ENCODE data around the gene MYBPH.

MYBPH gene

GRCh38 chr1:203151362-203152157 is 24.1 kb downstream of the MYBPH start:
- H3K4me3 ChIP-seq (ENCODE audit: low read depth, low read length): no peak overlapping the region
- TF ChIP-seq MAX (IDR thresholded peaks at IDR 0.05; ENCODE audit: low read depth, low read length) (no peak), POLR2A (IDR thresholded peaks at IDR 0.05; ENCODE audit: extremely low read depth, insufficient read length) (no peak), MYC (IDR thresholded peaks at IDR 0.05; ENCODE audit: low read depth, low read length) (no peak), CTCF (IDR thresholded peaks at IDR 0.05; ENCODE audit: low read depth, low read length) (no peak)
- no peak for DNase-seq (ENCODE audit: low read depth)

DNA sequence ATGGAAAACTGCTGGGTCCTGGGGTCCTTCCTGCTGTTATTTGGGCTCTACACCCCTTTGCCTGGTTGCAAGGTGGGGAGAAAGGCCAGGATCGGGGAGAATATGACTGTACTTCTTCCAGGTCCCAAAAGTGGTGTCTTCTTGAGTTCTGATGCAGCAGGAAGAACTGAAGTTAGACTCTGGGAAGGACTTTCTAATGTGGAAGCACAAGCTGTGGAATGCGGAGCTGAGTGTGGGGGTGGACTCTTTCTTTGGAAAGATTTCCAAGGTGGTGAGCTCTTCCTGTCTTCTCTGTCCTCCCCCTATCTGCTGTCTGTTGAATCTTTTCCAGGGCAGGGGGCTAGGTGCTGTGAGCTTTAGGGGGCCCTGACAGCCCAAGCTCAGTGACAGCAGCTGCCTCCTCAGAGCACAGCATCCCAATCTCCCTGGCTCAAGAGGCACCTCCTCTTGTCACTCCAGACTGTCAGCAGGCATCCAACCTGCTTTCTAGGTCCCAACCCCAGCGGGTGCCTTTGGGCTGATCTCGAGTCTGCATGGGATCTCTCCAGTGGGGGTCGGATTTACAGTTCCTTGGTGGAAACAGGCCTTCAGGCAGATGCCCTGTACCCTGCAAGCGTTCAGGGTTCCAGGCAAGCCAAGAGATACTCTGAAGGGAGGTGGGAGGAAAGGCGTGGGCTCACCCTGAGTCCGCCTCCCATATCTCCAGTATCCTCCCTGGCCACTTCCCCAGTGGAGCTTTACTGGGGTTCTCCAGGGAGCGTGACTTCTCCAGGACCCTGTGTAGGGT is 24.9 kb downstream of the MYBPH start:
- TF ChIP-seq MAX (IDR thresholded peaks at IDR 0.05; ENCODE audit: low read depth, low read length) (no peak), POLR2A (IDR thresholded peaks at IDR 0.05; ENCODE audit: extremely low read depth, insufficient read length) (no peak), CTCF (IDR thresholded peaks at IDR 0.05; ENCODE audit: low read depth, low read length) (no peak)
- H3K4me3 ChIP-seq (ENCODE audit: low read depth, low read length): no peak overlapping the region
- DNase-seq (ENCODE audit: low read depth): no peak

- DNase-seq (ENCODE audit: low read depth): no peak
- H3K4me3 ChIP-seq (ENCODE audit: low read depth, low read length): no peak overlapping the region
- TF ChIP-seq MAX (IDR thresholded peaks at IDR 0.05; ENCODE audit: low read depth, low read length): no peak
- TF ChIP-seq CTCF (IDR thresholded peaks at IDR 0.05; ENCODE audit: low read depth, low read length): no peak
- no peak for TF ChIP-seq MYC (IDR thresholded peaks at IDR 0.05; ENCODE audit: low read depth, low read length)
- TF ChIP-seq POLR2A (IDR thresholded peaks at IDR 0.05; ENCODE audit: extremely low read depth, insufficient read length): no peak
These were observed 26.3 kb downstream of the MYBPH start for GRCh38 chr1:203149188-203149840.

DNA sequence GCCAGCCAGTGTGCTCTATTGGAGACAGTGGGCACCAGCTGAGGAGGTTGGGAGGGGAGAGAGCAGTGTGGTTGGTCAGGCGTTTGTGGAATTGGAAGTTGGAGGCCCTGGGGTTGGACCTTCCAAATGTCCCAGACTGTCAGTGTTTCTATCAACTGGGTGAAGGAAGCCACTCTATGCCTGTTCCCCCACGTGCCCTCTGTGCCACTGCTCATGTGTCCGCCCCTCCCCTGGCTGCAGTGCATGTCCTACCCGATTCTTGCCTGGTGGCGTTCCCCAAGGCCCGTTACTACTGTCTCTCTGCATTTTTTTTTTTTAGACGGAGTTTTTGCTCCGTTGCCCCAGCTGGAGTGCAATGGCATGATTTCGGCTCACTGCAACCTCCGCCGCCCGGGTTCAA is 27.0 kb downstream of the MYBPH start:
- H3K4me3 ChIP-seq (ENCODE audit: low read depth, low read length): no peak overlapping the region
- no peak for TF ChIP-seq CTCF (IDR thresholded peaks at IDR 0.05; ENCODE audit: low read depth, low read length)
- no peak for TF ChIP-seq MYC (IDR thresholded peaks at IDR 0.05; ENCODE audit: low read depth, low read length)
- TF ChIP-seq POLR2A (IDR thresholded peaks at IDR 0.05; ENCODE audit: extremely low read depth, insufficient read length): no peak
- TF ChIP-seq MAX (IDR thresholded peaks at IDR 0.05; ENCODE audit: low read depth, low read length): no peak
- no peak for DNase-seq (ENCODE audit: low read depth)

GRCh38 chr1:203148127-203148526 is 27.5 kb downstream of the MYBPH start:
- no peak overlapping the region for H3K4me3 ChIP-seq (ENCODE audit: low read depth, low read length)
- no peak for TF ChIP-seq MYC (IDR thresholded peaks at IDR 0.05; ENCODE audit: low read depth, low read length)
- TF ChIP-seq CTCF (IDR thresholded peaks at IDR 0.05; ENCODE audit: low read depth, low read length): peak; percentile 30
- DNase-seq (ENCODE audit: low read depth): no peak
